HG03558 (cell line): ENCODE data around the gene RADIL.
"Not testable (repeated sequence)": the region's sequence is repeated elsewhere in the genome, so short reads cannot be mapped to it uniquely, and the experiment has no call there.

Experiments
- ATAC-seq: cut with Tn5 transposase; IDR thresholded peaks from one replicate; pipeline ENCODE4 v1.9.1; 2021; ENCODE audit warnings: moderate number of reproducible peaks; ENCODE audit not compliant: unreplicated experiment; ENCODE audit errors: extremely low read depth

The RADIL gene

DNA sequence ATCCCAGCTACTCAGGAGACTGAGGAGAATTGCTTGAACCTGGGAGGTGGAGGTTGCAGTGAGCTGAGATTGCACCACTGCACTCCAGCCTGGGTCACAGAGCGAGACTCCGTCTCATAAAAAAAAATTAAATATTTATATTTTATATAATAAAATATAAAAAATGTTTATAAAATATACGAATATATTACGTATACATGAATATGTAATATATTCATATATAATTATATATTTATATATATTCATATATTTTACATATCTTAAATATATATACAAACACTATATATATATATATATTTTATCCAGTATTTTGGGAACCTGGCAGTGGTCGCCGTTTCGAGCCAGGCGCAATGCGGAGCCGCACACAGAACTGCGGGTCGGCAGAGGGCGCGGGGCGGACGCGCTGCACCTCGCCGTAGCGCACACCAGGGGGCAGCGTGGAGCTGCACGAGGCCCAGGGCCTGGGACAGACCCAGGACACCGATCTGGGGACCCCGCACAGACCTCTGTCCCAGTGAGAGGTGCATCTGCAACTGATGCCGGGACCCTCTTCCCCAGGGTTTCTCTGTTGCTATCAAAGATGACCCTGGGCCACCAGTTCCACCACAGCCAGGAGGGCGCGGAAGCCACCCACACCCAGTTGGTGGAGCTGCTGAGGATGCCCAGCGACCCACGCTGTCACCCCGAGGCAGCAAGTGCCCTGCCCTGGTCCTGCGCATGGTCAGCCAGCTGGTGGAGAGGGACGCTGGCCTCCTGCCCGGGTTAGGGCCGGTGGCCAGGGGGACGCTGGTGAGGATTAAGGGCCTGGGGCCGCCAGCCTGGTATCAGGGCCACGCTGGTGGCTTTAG is 85.4 kb downstream of the RADIL start:
- ATAC-seq: no peak

DNA sequence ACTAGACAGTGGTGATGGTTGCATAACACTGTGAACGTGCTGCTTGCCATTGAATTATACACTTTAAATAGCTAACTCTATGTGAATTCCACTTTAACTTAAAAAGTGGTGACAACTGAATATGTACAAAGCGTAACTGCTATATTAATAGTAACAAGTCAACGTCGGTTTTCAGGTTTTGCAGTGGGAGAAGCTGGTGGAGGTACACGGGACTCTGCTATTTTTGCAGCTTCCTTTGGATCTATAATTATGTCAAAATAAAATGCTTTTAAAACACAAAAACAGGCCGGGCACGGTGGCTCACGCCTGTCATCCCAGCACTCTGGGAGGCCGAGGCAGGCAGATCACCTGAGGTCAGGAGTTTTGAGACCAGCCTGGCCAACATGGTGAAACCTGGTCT is 87.1 kb downstream of the RADIL start:
- no peak for ATAC-seq

DNA sequence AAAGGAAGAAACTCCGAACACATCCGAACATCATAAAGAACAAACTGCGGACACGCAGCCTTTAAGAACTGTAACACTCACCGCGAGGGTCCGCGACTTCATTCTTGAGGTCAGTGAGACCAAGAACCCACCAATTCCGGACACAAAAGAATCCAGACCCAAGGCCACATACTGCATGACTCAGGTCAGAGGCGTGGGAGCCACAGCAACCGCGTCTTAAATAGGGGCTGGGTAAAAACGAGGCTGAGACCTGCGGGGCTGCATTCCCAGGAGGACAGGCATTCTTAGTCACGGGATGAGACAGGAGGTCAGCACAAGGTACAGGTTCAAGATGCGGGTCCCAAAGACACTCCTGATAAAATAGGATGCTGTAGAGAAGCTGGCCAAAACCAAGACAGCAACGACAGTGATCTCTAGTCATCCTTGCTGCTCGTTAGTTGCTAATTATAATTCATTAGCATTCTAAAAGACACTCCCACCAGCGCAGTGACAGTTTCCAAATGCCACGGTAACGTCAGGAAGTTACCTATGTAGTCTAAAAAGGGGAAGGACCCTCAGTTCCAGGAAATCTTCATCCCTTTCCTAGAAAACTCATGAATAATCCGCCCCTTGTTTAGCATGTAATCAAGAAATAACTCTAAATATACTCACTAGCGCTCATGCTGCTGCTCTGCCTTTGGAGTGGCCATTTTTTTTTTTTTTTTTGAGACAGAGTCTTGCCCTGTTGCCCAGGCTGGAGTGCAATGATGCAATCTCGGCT is 88.7 kb downstream of the RADIL start:
- no peak for ATAC-seq

DNA sequence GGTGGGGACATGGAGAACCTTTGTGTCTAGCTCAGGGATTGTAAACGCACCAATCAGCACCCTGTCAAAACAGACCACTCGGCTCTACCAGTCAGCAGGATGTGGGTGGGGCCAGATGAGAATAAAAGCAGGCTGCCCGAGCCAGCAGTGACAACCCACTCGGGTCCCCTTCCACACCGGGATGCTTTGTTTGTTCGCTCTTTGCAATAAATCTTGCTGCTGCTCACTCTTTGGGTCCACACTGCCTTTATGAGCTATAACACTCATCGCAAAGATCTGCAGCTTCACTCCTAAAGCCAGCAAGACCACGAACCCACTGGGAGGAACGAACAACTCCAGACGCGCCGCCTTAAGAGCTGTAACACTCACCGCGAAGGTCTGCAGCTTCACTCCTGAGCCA is 89.3 kb downstream of the RADIL start:
- ATAC-seq: not testable (repeated sequence)

DNA sequence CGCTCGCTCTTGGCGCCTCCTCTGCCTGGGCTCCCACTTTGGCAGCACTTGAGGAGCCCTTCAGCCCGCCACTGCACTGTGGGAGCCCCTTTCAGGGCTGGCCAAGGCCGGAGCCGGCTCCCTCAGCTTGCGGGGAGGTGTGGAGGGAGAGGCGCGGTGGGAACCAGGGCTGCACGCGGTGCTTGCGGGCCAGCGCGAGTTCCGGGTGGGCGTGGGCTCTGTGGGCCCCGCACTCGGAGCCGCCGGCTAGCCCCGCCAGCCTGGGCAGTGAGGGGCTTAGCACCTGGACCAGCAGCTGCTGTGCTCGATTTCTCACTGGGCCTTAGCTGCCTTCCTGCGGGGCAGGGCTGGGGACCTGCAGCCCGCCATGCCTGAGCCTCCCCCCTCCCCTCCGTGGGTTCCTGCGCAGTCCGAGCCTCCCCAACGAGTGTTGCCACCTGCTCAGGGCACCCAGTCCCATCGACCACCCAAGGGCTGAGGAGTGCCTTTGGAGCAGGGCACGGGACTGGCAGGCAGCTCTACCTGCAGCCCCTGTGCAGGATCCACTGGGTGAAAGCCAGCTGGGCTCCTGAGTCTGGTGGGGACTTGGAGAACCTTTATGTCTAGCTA is 90.0 kb downstream of the RADIL start:
- ATAC-seq: not testable (repeated sequence)

DNA sequence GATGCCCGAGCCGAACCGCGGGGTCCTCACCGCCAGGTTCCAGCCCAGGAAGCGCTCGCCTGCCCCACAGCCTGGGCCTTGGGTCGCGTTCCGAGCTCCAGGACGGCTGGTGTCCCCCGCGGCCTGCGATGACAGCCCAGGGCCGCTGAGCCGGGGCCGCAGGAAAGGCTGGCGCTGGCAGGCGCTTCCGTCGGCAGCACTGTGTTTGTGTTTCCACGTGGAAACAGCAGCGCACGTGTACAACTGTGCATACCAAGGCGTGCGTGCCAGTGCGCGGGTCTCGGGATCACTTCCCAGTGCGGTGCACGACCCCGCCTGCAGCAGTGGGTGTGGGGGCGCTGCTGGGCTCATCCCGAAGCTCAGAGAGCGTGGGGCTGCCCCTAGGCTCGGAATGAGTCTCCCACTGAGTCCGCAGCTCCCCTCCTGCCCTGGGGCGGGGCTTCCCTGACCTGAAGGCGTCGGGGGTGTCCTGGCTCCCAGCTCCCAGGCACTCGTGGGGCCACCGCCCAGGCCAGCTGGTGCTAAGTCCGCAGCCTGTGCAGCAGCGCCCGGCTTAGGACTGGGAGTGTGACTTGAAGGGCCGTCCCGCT is 90.9 kb downstream of the RADIL start:
- no peak for ATAC-seq

DNA sequence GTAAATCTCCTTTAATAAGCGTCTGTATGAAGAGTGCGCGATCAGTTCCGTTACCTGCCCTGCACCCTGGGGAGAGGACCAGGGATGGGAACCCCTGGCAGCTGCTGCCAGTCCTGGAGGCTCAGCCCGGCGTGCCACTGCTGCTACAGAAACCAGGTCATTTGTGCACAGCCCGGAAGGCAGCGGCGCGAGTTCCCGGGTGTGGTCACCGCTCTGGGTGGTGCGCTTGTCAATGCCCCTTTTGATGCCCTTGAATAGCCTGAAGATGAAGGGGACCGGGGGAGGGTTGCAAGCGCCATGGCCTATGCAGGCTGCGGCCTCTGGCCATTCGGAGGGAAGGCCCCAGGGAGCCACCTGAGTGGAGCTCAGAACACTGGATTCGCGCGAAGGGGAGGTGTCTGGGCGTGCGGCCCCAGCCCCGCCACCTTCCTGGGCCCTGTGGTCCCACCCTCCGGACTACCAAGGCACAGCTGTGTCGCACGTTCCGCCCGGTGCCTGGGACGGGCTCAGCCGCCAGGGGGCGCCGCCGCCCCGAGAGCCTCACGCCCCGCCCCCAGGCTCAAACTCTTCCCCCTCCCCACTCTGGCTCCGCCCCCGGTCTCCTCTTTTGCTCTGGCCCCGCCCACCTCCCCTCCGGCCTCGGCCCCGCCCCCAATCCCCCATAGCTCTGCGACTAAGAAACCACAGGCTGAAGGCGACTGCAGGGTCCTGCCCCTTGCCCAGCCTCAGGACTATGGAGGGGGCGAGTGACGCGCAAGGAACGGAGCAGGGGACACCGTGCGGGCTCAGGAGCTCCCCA is 91.6 kb downstream of the RADIL start:
- no peak for ATAC-seq

DNA sequence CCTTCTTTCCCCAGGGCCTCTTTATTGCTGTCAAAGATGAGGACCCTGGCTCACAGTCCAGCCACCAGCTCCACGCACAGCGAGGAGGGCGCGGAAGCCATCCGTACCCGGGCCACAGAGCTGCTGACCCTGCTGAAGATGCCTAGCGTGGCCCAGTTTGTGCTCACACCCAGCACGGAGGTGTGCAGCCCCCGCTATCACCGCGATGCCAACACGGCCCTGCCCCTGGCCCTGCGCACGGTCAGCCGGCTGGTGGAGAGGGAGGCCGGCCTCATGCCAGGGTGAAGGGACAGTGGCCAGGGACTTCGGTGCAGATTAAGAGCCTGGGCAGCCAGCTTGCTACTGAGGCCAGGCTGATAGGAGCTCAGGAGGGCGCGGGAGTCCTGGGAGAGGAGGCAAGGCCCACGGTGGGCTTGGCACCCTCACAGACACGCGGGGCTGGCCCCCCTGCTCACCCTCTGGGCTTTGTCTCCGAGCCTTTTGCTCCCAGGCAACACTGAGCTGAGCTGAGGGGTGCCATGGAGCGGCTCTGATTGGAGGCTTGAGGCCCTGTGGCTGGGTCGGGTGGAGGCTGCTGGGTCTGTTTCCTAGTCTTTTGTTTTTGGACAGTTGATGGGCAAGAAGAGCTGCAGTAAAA is 92.3 kb downstream of the RADIL start:
- no peak for ATAC-seq

DNA sequence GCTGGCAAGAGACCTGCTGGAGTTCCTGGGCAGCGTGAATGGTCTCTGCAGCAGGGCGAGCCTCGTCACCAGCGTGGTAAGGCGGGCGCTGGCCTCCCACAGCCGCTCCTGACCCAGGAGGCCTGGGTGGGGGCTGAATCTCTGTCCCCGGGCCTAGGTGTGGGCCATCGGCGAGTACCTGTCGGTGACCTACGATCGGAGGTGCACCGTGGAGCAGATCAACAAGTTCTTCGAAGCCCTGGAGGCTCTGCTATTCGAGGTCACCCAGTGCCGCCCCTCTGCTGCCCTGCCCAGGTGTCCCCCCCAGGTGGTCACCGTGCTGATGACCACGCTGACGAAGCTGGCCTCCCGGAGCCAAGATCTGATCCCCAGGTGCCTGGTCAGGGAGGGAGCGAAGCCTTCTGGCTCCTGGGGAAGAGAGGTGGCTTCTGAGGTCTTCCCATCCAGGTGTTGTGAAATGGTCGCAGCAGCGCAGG is 93.0 kb downstream of the RADIL start:
- no peak for ATAC-seq

DNA sequence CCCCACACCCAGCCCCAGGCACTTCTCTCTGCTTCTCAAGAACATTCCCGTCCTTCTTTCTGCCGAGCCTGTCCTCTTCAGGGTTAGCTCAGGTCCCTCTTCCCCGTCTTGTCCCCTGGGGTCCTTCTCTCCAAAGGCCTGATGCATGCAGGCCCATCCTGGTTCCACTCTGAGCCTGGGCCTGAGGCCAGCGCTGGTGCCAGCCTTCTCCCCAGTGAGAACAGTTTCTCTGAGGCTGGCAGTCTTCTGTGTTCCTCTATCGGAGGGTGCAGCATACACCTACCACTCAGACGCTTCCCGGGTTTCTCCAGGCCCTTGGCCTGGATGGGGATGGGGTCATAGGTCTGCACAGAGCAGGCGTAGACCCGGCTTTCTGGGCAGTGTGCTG is 93.4 kb downstream of the RADIL start:
- no peak for ATAC-seq

DNA sequence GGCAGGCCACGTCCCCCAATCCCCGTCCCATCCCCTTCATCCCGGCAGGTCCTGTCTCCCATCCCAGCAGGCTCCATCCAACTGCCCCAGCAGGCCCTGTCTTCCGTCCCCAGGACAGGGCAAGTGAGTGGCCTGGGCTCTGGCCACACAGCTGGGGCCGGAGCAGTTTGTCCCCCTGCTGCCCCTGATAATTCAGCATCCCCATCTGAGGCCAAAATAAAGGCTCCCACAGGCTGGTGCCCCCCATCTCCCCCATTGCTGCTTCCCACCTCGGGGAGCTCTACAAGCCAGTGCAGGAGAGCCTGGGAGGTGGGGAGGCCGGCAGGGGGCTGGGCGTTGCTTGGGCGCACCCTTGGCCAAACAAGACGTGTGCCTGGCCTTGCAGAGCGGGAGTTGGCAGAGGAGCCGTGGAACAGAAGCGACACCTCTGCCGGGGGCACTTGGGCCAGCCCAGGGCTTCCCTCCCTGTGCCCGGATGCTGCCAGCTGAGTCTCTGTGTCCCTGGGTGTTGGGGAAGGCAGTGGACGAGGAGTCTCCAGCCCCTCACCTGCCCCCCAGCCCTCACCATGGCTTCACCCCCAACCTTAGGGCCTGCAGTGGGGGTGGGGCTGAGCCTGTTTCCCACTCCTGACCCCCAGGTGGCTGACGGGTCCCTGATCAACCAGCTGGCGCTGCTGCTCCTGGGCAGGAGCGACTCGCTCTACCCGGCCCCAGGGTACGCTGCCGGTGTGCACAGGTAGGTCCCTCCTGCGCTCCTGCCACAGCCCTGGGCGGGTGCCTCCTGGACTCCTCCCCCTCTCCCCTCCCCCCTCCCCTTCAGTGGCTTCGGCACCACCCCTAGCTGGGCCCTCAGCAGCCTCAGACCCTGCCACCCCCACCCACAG is 94.1 kb downstream of the RADIL start:
- no peak for ATAC-seq

DNA sequence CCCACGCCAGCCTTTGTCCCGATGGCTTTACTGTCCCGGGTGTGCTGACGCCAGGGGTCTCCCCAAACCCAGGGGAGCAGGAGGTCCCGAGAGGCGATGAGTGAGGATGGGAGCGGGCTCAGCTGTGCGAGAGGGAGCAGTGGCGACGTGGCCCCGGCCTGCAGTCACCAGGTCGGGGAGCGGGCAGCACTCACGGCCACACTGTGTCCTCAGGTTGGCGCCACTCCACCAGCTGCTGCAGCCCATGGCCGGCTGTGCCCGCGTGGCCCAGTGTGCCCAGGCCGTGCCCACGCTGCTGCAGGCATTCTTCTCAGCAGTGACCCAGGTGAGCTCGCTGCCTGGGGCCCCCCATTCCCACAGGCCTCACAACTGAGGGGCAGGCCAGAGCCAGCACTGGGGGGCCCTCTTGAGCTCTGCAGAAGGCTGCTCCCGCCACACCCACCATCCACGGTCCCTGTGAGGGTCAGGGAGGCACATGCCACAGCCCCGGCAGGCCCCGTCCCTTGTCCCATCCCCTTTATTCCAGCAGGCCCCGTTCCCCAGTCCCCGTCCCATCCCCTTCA is 94.8 kb downstream of the RADIL start:
- no peak for ATAC-seq

DNA sequence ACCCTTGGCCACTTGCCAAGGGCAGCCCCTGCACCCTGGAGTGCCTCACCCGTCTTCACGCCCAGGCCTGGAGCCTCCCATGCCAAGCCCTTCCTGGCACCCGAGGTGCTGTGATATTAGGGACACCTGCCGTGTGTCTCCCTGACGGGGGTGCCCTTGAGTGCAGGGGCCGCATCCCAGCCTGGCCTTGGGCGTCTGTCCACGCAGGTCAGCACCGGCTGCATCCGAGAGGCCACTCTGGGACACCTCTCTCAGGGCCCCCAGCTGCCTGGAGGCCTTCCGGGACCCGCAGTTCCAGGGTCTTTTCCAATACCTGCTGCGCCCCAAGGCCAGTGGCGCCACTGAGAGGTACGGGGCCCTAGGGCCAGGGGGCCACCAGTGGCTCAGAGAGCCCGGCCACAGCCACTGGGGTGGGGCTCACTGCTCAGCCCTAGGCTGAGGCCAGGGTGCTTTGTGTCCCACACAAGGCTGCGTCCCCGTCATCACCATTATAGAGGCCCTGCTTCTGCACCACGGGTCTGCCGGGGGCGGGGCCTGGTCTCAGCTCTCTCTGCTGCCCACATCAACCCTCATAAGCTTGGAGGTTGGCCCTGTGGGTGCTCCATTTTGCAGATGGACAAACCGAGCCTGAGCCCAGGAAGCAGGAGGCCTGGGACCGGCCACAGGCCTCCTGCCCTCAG is 95.4 kb downstream of the RADIL start:
- ATAC-seq: no peak

DNA sequence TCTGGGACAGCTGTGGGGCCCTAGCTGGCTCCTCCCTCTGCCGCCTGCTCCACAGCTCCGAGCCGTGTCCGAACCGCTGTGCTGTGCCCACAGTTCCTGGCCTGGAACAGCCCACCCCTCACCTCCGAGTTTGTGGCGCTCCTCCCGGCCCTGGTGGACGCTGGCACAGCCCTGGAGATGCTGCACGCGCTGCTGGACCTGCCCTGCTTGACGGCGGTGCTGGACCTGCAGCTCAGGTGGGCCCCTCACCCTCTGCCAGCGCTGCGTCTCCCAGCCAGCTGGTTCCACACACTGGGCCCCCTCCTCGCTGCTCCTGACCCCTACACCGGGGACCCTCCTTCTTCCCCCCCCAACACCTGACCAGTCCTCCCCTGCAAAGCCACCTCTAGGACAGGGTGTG is 96.0 kb downstream of the RADIL start:
- ATAC-seq: no peak

DNA sequence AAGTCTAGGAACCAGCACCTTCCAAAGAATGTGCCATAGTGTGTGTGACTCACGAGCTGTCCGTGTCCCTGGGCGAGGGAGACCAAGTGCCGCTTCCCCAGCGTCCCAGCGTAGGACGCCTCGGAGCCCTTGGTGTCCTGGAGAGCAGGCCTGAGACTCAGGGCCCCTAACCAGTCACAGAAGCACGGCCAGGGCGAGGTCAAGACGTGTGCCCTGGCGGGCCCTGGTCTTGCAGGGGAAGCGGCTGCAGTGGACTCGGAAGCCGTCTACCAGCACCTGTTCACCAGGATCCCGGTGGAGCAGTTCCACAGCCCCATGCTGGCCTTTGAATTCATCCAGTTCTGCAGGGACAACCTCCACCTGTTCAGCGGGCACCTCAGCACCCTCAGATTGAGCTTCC is 97.5 kb downstream of the RADIL start:
- no peak for ATAC-seq

DNA sequence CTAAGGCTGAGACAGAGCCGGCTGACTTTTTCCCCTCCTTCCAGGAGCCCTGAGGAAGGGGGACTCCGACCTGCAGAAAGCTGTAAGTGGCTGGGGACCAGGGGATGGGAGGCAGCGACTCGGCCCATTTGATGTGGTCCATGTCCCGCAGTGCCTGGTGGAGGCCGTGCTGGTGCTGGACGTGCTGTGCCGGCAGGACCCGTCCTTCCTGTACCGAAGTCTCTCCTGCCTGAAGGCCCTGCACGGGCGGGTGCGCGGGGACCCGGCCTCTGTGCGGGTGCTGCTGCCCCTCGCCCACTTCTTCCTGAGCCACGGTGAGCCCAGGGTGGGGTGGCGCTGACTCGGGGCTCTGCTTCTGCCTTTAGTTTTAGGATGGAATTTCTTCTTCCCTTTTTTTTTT is 98.1 kb downstream of the RADIL start:
- no peak for ATAC-seq

DNA sequence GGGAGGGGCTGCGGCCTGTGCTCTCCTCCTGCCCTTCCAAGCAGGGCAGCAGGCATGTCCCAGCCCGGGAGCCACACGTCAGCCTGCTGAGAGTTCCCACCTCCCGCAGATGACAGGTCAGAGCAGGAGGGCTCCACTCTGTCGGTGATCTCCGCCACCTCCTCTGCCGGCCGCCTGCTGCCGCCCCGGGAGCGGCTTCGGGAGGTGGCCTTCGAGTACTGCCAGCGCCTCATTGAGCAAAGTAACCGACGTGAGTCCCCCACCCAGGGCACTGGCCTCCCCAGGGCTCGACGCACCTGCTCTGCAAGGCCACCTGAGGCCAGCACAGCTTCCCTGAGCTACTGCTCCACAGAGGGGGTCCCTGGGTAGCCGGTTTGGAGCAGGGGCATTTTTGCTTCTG is 98.7 kb downstream of the RADIL start:
- no peak for ATAC-seq
